ENCODE data around the gene VWC2L.

DNA sequence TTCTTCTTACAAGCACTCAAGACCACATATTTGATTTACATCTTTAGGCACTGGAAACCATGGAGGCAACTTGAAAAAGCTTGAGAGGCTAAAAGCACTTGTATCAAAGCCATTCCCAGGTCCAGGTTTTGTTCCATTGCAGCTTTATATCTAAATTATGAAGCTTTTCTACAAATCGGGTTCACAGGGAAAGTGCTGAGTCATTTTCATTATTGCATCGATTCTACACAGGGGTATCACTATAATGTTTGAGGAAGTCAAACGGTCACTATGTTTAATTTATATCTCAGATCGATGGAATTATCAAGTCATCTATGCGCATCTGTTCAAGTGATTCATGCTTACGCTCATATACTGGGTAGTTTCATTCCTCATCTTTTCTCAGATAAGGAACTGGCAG is 118.7 kb downstream of the VWC2L start:
- TF ChIP-seq, protein P1, sequence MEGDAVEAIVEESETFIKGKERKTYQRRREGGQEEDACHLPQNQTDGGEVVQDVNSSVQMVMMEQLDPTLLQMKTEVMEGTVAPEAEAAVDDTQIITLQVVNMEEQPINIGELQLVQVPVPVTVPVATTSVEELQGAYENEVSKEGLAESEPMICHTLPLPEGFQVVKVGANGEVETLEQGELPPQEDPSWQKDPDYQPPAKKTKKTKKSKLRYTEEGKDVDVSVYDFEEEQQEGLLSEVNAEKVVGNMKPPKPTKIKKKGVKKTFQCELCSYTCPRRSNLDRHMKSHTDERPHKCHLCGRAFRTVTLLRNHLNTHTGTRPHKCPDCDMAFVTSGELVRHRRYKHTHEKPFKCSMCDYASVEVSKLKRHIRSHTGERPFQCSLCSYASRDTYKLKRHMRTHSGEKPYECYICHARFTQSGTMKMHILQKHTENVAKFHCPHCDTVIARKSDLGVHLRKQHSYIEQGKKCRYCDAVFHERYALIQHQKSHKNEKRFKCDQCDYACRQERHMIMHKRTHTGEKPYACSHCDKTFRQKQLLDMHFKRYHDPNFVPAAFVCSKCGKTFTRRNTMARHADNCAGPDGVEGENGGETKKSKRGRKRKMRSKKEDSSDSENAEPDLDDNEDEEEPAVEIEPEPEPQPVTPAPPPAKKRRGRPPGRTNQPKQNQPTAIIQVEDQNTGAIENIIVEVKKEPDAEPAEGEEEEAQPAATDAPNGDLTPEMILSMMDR (IDR thresholded peaks at IDR 0.05; ENCODE audit: extremely low read depth in 1 of 2, insufficient read depth in 1 of 2, low read depth in 1 of 2, low read length in 2 of 2): no peak
- TF ChIP-seq POLR2A (IDR thresholded peaks at IDR 0.05; ENCODE audit: low read depth, low read length): no peak
- TF ChIP-seq, protein P2, sequence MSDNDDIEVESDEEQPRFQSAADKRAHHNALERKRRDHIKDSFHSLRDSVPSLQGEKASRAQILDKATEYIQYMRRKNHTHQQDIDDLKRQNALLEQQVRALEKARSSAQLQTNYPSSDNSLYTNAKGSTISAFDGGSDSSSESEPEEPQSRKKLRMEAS (IDR thresholded peaks at IDR 0.05; ENCODE audit: insufficient read depth, insufficient read length): no peak
- no peak for TF ChIP-seq FOS (IDR thresholded peaks at IDR 0.05; ENCODE audit: borderline replicate concordance, insufficient read depth, low read length)
- no peak for TF ChIP-seq EZH2 (IDR thresholded peaks at IDR 0.05; ENCODE audit: borderline replicate concordance, low read depth, low read length, severe bottlenecking)
- no peak for TF ChIP-seq POLR2AphosphoS5 (IDR thresholded peaks at IDR 0.05; ENCODE audit: insufficient read depth, low read depth, low read length)
- no peak for TF ChIP-seq JUN (IDR thresholded peaks at IDR 0.05; ENCODE audit: borderline replicate concordance, insufficient read depth, insufficient read length, low read depth)
